Thoracic aorta (tissue), 2 donors: Measurements from ENCODE around the gene CUX1. TPM values are rescaled to one million over a fixed set of nuclear protein-coding genes. Genes with fewer than 3 reads are reported as not detected.

Source experiments
- ATAC-seq: fragments of 150-250 bp; one replicate; pipeline ENCODE4 v1.8.0; 2017; ENCODE audit warnings: low read depth; ENCODE audit not compliant: insufficient number of reproducible peaks, low FRiP score
- DNase-seq: peaks from one replicate; pipeline ENCODE4 v3.0.0-alpha.2; 2020; ENCODE audit warnings: low spot score
- H3K27ac ChIP-seq, 2 donors: fragments of 200-600 bp; sonication (generic); 1 replicate in 1 of 2; 2 replicates in 1 of 2; pipeline ENCODE4 v1.5.1; 2016; ENCODE audit warnings: mild to moderate bottlenecking in 2 of 2, moderate library complexity in 2 of 2
- H3K27me3 ChIP-seq: fragments of 200-600 bp; sonication (generic); replicated peaks from 2 replicates; pipeline ENCODE4 v1.6.0; 2016; ENCODE audit warnings: mild to moderate bottlenecking; ENCODE audit not compliant: insufficient read depth
- H3K36me3 ChIP-seq: fragments of 200-600 bp; sonication (generic); one replicate; pipeline ENCODE4 v1.5.1; 2016
- H3K4me1 ChIP-seq, 2 donors: fragments of 200-600 bp; sonication (generic); 1 replicate in 1 of 2; 2 replicates in 1 of 2; pipeline versions ENCODE4 v1.5.1 to v1.6.0; 2016; ENCODE audit warnings: low read depth in 2 of 2, mild to moderate bottlenecking in 1 of 2; ENCODE audit not compliant: control insufficient read depth in 1 of 2
- H3K4me3 ChIP-seq: fragments of 200-600 bp; sonication (generic); 2 replicates; pipeline ENCODE4 v1.5.1; 2016; ENCODE audit warnings: mild to moderate bottlenecking
- H3K9me3 ChIP-seq: fragments of 200-600 bp; sonication (generic); 2 replicates; pipeline ENCODE4 v1.5.1; 2016
- total RNA-seq, 2 donors: library from RNA; depleted of rRNA; stranded (reverse); fragments of >200 nt; gene quantifications; one replicate each; pipeline versions ENCODE4 v1.1.0 to v1.2.3, GENCODE V29; 2016
- TF ChIP-seq, protein P1 (sequence below): fragments of 200-600 bp; sonication (generic); IDR thresholded peaks from one replicate; pipeline ENCODE4 v1.5.1; 2019; ENCODE audit warnings: antibody characterized with exemption

CUX1 gene
- total RNA-seq, 2 donors from 2014 or later, result 85.0 to 179 TPM

DNA sequence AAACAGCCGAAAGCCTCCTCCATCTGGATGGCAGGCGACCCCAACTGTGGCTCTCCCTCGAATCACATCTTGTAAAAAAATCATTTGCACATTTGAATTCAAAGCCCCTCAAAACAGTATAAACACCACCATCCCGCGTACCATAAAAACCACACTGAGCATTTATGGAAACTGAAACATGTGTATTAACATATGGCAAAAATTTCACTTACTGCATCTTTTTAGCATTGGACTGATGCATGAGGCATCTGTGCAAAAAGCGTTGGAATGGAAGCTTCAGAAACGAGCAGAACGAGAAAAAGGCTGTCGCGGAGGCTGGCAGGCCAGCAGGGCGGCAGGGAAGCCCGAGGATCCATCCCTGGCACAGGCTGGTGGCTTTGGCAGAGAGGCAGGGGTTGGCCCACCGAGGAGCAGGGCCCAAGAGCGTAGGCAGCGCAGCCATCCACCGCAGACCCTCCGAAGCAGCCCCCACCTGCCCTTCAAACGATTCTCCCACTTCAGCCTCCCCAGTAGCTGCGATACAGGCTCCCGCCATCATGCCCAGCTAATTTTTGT is 39.3 kb upstream of the CUX1 start:
- DNase-seq (no peak), ATAC-seq (no peak)
- Histone ChIP-seq H3K9me3 (no peaks in the 10 kb centered on the region), H3K27me3 (no peaks in the 10 kb centered on the region), H3K4me3 (no peak overlapping the region), H3K4me1 (no peaks in the 10 kb centered on the region), H3K36me3 (no peaks in the 10 kb centered on the region), H3K27ac (no peak overlapping the region)
- TF ChIP-seq, protein P1, sequence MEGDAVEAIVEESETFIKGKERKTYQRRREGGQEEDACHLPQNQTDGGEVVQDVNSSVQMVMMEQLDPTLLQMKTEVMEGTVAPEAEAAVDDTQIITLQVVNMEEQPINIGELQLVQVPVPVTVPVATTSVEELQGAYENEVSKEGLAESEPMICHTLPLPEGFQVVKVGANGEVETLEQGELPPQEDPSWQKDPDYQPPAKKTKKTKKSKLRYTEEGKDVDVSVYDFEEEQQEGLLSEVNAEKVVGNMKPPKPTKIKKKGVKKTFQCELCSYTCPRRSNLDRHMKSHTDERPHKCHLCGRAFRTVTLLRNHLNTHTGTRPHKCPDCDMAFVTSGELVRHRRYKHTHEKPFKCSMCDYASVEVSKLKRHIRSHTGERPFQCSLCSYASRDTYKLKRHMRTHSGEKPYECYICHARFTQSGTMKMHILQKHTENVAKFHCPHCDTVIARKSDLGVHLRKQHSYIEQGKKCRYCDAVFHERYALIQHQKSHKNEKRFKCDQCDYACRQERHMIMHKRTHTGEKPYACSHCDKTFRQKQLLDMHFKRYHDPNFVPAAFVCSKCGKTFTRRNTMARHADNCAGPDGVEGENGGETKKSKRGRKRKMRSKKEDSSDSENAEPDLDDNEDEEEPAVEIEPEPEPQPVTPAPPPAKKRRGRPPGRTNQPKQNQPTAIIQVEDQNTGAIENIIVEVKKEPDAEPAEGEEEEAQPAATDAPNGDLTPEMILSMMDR, result no peak

DNA sequence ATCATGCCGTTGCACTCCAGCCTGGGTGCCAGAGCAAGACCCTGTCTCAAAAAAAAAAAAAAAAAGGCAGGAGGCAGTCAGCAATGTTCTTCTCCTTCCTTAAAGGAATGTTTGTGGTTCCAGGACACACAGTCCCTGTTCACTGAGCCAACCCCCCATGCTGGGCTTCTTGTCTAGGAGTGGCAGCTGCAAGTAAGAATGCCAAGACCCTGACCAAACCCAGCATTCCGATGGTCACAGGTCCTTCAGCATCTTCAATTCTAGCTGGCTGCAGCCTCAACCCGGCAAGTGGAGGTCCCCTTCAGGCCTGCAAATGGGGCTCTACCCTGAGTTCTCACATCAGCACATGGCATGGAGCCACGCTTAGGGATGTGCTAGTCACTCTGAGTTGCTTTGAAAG is 38.2 kb upstream of the CUX1 start:
- H3K36me3 ChIP-seq, result no peaks in the 10 kb centered on the region
- no peak overlapping the region for H3K27ac ChIP-seq
- ATAC-seq (no peak), DNase-seq (no peak)
- H3K27me3 ChIP-seq, result no peaks in the 10 kb centered on the region
- TF ChIP-seq, protein P1, result no peak
- no peaks in the 10 kb centered on the region for H3K4me1 ChIP-seq
- no peaks in the 10 kb centered on the region for H3K9me3 ChIP-seq
- H3K4me3 ChIP-seq, result no peak overlapping the region

DNA sequence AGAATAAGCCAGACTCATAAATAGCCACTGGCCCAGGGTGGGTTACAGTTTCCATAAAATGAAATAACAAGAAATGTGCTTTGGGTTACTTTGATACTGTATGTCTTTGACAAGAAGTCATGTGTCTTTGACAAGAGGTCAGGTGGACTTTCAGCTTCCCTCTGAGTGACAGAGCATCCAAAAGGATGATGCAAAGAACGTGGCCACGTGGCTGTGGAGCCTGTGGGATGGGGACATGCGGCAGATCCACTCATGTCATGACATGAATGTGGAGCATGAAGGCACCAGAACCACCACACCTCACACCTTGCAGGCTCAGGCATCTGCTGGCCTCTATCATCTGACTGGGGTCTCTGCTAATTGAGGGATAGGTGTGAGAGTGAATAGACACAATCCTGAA is 37.1 kb upstream of the CUX1 start:
- Histone ChIP-seq H3K27ac (no peak overlapping the region), H3K4me1 (no peaks in the 10 kb centered on the region), H3K27me3 (no peaks in the 10 kb centered on the region), H3K4me3 (no peak overlapping the region), H3K9me3 (no peaks in the 10 kb centered on the region), H3K36me3 (no peaks in the 10 kb centered on the region)
- TF ChIP-seq, protein P1, result no peak
- ATAC-seq, result no peak
- DNase-seq, result no peak

DNA sequence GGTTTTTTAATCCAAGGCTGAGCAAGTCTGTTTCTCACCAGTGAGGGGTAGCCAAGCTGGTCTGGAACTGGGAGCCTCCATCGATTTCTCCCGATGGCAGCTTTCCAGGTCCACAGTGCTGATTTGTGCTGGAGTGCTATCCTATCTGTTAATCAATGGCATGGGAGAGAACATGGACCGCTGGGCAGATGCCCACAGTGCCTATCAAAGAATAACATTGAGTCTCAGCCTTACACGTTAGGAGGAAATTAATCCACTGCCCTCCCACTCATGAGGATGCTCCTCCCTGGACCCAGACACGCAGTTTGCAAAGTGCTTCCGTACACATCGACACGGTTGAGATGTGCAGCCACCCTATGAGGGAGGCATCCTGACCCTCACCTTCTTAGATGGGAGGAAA is 36.0 kb upstream of the CUX1 start:
- H3K4me3 ChIP-seq, result no peak overlapping the region
- H3K9me3 ChIP-seq, result no peaks in the 10 kb centered on the region
- H3K27me3 ChIP-seq, result no peaks in the 10 kb centered on the region
- no peak overlapping the region for H3K27ac ChIP-seq
- no peaks in the 10 kb centered on the region for H3K4me1 ChIP-seq
- TF ChIP-seq, protein P1, result no peak
- ATAC-seq (no peak), DNase-seq (no peak)
- H3K36me3 ChIP-seq, result no peaks in the 10 kb centered on the region

DNA sequence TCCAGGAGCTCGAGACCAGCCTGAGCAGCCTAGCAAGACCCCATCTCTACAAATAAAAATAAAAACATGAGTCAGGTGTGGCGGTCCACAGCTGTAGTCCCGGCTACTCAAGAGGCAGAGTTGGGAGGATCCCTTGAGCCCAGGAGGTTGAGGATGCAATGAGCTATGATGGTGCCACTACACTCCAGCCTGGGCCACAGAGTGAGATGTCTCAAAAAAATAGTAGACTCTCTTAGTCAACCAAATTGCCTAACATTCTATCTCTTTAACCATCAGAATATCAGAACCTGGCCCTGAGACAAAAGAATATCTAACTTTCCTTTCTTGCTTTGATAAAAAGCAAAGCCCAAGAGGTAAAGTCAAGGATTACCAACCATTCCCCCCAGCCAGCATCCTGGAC is 35.0 kb upstream of the CUX1 start:
- ATAC-seq (no peak), DNase-seq (no peak)
- no peaks in the 10 kb centered on the region for H3K36me3 ChIP-seq
- H3K4me1 ChIP-seq, result no peaks in the 10 kb centered on the region
- TF ChIP-seq, protein P1, result no peak
- H3K27ac ChIP-seq, result no peak overlapping the region
- no peaks in the 10 kb centered on the region for H3K27me3 ChIP-seq
- no peaks in the 10 kb centered on the region for H3K9me3 ChIP-seq
- H3K4me3 ChIP-seq, result no peak overlapping the region
